SK-N-SH (cell line): ENCODE results near the gene BCHE. TPM values are rescaled to one million over a fixed set of nuclear protein-coding genes. Genes with fewer than 3 reads are reported as not detected.

ENCODE experiments used
- CTCF ChIA-PET: fragments of 300-600, 350-600 bp; formaldehyde crosslinking; extraction: SDS; loops from one replicate; lab custom pipeline; 2021; lab: Yijun Ruan, JAX
- POLR2A ChIA-PET: fragments of 350-600 bp; sonication (Branson Sonifier 250); formaldehyde crosslinking; extraction: SDS; loops from one replicate; lab custom pipeline; 2020; ENCODE audit warnings: antibody characterized with exemption, inconsistent platforms; lab: Yijun Ruan, JAX
- DNase-seq: peaks from one replicate; pipeline ENCODE4 v3.0.0; 2012
- H2AFZ ChIP-seq: fragments of 200-600 bp; sonication (generic); 2 replicates; pipeline ENCODE4 v1.8.1; 2016; ENCODE audit warnings: antibody characterized with exemption, mild to moderate bottlenecking, low read depth
- H3F3A ChIP-seq: fragments of 200-600 bp; sonication (generic); replicated peaks from 2 replicates; pipeline ENCODE3; 2016; ENCODE audit warnings: antibody characterized with exemption, mild to moderate bottlenecking; ENCODE audit not compliant: insufficient read depth
- H3K27ac ChIP-seq, 2 experiments: fragments of 200-500 bp in 1 of 2; fragments of 200-600 bp in 1 of 2; sonication (Bioruptor generic) in 1 of 2; sonication (generic), shearing (Covaris generic) in 1 of 2; 2 replicates each; pipeline versions ENCODE4 v1.5.1 to v1.6.1; 2014 to 2016; ENCODE audit warnings: low read depth in 2 of 2, inconsistent platforms in 1 of 2, low read length in 1 of 2, mild to moderate bottlenecking in 1 of 2, mixed read lengths in 1 of 2
- H3K27me3 ChIP-seq: fragments of 200-600 bp; sonication (generic), shearing (Covaris generic); 2 replicates; pipeline ENCODE4 v1.6.1; 2016; ENCODE audit warnings: mixed run types; ENCODE audit not compliant: insufficient read depth
- H3K36me3 ChIP-seq, 2 experiments: fragments of 200-500 bp in 1 of 2; fragments of 200-600 bp in 1 of 2; sonication (Bioruptor generic) in 1 of 2; sonication (generic) in 1 of 2; replicated peaks in 1 of 2; 2 replicates each; pipeline versions ENCODE3 to v1.5.1; 2014 to 2016; ENCODE audit warnings: low read length in 1 of 2, mild to moderate bottlenecking in 1 of 2; ENCODE audit not compliant: insufficient read depth in 2 of 2, control insufficient read depth in 1 of 2
- H3K4me1 ChIP-seq, 2 experiments: fragments of 200-500 bp in 1 of 2; fragments of 200-600 bp in 1 of 2; sonication (Bioruptor generic) in 1 of 2; sonication (generic), shearing (Covaris generic) in 1 of 2; 2 replicates each; pipeline versions ENCODE4 v1.5.1 to v1.6.1; 2014 to 2016; ENCODE audit warnings: low read depth in 1 of 2, low read length in 1 of 2, mixed run types in 1 of 2; ENCODE audit not compliant: insufficient read depth in 2 of 2, control insufficient read depth in 1 of 2
- H3K4me2 ChIP-seq: fragments of 200-600 bp; sonication (generic), shearing (Covaris generic); 2 replicates; pipeline ENCODE4 v1.6.1; 2017; ENCODE audit warnings: mixed run types
- H3K4me3 ChIP-seq, 2 experiments: fragments of 200-500 bp in 1 of 2; fragments of 200-600 bp in 1 of 2; sonication (Bioruptor generic) in 1 of 2; sonication (generic), shearing (Covaris generic) in 1 of 2; 2 replicates each; pipeline versions ENCODE4 v1.5.1 to v1.8.1; 2014 to 2016; ENCODE audit warnings: low read depth in 2 of 2, inconsistent platforms in 1 of 2, low read length in 1 of 2, mild to moderate bottlenecking in 1 of 2, mixed read lengths in 1 of 2, moderate library complexity in 1 of 2
- H3K79me2 ChIP-seq: fragments of 200-600 bp; sonication (generic); 2 replicates; pipeline ENCODE4 v1.8.1; 2017; ENCODE audit warnings: mild to moderate bottlenecking; ENCODE audit not compliant: insufficient read depth
- H3K9ac ChIP-seq: fragments of 200-600 bp; sonication (generic); 2 replicates; pipeline ENCODE4 v1.6.1; 2017; ENCODE audit warnings: mixed run types
- H3K9me2 ChIP-seq: fragments of 200-600 bp; sonication (generic); 2 replicates; pipeline ENCODE4 v1.6.1; 2017; ENCODE audit warnings: mixed run types
- H3K9me3 ChIP-seq: fragments of 200-600 bp; sonication (generic); 2 replicates; pipeline ENCODE4 v1.6.1; 2017; ENCODE audit warnings: mixed run types, mild to moderate bottlenecking, moderate library complexity
- H4K20me1 ChIP-seq: fragments of 200-600 bp; sonication (generic); 2 replicates; pipeline ENCODE4 v1.6.1; 2017; ENCODE audit warnings: mild to moderate bottlenecking, mixed run types; ENCODE audit not compliant: insufficient read depth
- CHD2 ChIP-seq: fragments of 150-350 bp; IDR thresholded peaks from 2 replicates; pipeline ENCODE4 v1.6.1; 2018; ENCODE audit warnings: low read length; ENCODE audit not compliant: partially characterized antibody
- ELF1 ChIP-seq: IDR thresholded peaks from 2 replicates; pipeline ENCODE4 v1.4.0; 2012
- EZH2phosphoT487 ChIP-seq: fragments of 200-600 bp; sonication (generic); IDR thresholded peaks from 2 replicates; pipeline ENCODE4 v1.6.1; 2017; ENCODE audit warnings: low read depth, mixed run types, mild to moderate bottlenecking, antibody characterized with exemption, moderate library complexity, borderline replicate concordance
- FOXJ3 ChIP-seq: sonication (generic); formaldehyde crosslinking; IDR thresholded peaks from 2 replicates; pipeline ENCODE4 v1.5.1; 2020; ENCODE audit warnings: mild to moderate bottlenecking, missing genetic modification reagents
- GABPA ChIP-seq: IDR thresholded peaks from 2 replicates; pipeline ENCODE4 v1.4.0; 2012; ENCODE audit warnings: low read depth, mild to moderate bottlenecking
- NFIC ChIP-seq: IDR thresholded peaks from 2 replicates; pipeline ENCODE4 v1.4.0; 2012; ENCODE audit warnings: borderline replicate concordance
- RCOR1 ChIP-seq: fragments of 150-350 bp; IDR thresholded peaks from 2 replicates; pipeline ENCODE4 v1.6.1; 2017; ENCODE audit warnings: antibody characterized with exemption, low read length
- RFX5 ChIP-seq: IDR thresholded peaks from 2 replicates; pipeline ENCODE4 v1.6.1; 2012; ENCODE audit warnings: mild to moderate bottlenecking, improper control_type of control experiment, low read length
- RXRA ChIP-seq: IDR thresholded peaks from 2 replicates; pipeline ENCODE4 v1.4.0; 2012; ENCODE audit warnings: low read depth, mild to moderate bottlenecking, borderline replicate concordance
- SIN3A ChIP-seq: IDR thresholded peaks from 2 replicates; pipeline ENCODE4 v1.6.1; 2012; ENCODE audit warnings: low read depth, mild to moderate bottlenecking, low read length, moderate library complexity, borderline replicate concordance
- SMC3 ChIP-seq: IDR thresholded peaks from 2 replicates; pipeline ENCODE4 v1.6.1; 2012; ENCODE audit warnings: low read depth, low read length, improper control_type of control experiment
- WGBS: methylation state at CpG from one replicate; pipeline ENCODE4 v1.1.6; 2017; ENCODE audit warnings: low lambda C conversion rate; 5-methylcytosine and 5-hydroxymethylcytosine counted together
- polyA plus RNA-seq, 3 experiments: library from polyadenylated mRNA; depleted of rRNA; stranded (reverse); fragments of >200 nt; gene quantifications; 2 replicates each; pipeline ENCODE4 v1.2.3, GENCODE V29; 2012
- TF ChIP-seq, protein P1 (sequence below): fragments of 150-350 bp; IDR thresholded peaks from 2 replicates; pipeline ENCODE4 v1.6.1; 2017; ENCODE audit warnings: antibody characterized with exemption, low read length, low read depth, borderline replicate concordance
- TF ChIP-seq, protein P2 (sequence below): IDR thresholded peaks from 2 replicates; pipeline ENCODE4 v1.4.0; 2012; ENCODE audit warnings: low read depth, borderline replicate concordance
- TF ChIP-seq, protein P3 (sequence below): IDR thresholded peaks from 2 replicates; pipeline ENCODE4 v1.6.1; 2012; ENCODE audit warnings: mild to moderate bottlenecking, low read depth, low read length, moderate library complexity
- TF ChIP-seq, protein P4 (sequence below): fragments of 200-600 bp; sonication (generic); IDR thresholded peaks from 2 replicates; pipeline ENCODE4 v1.6.1; 2017; ENCODE audit warnings: antibody characterized with exemption, mild to moderate bottlenecking, moderate library complexity
- TF ChIP-seq, protein P5 (sequence below): IDR thresholded peaks from 2 replicates; pipeline ENCODE4 v1.4.0; 2012; ENCODE audit warnings: low read depth

BCHE gene
- polyA plus RNA-seq, 1 of the 3 experiments (the other 2 are of a cell fraction) = not detected

DNA sequence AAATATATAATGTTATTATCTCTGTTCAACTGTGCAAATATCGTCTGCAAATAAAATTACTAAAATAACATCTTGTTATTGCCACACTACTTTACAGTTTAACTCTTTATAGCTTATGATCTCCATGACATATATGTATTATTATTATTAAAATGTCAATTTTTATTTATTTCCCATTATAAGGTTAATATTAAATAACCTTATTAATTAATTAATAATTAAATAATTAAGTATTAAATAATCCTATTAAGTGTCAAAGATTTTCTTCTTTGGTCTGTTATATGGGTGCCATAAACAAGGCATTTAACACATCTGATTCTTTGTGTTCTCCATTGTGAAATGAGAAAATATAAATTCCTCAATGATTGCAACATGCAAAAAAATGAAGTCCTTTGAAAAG is 10.0 kb downstream of the BCHE start:
- Histone ChIP-seq H3F3A (no peaks in the 10 kb centered on the region), H3K9ac (no peak overlapping the region), H3K27ac (no peak overlapping the region), H2AFZ (no peak overlapping the region), H3K4me1 (no peaks in the 10 kb centered on the region), H3K27me3 (no peaks in the 10 kb centered on the region), H3K9me2 (no peaks in the 10 kb centered on the region), H3K4me2 (no peak overlapping the region), H3K9me3 (no peaks in the 10 kb centered on the region), H3K79me2 (no peaks in the 10 kb centered on the region), H3K4me3 (no peak overlapping the region), H4K20me1 (no peaks in the 10 kb centered on the region), H3K36me3 (no peaks in the 10 kb centered on the region)
- ChIA-PET POLR2A (no interaction called here), CTCF (no interaction called here)
- WGBS = 15% methylated on average over 1 of the region's 1 CpG
- TF ChIP-seq SIN3A = no peak
- TF ChIP-seq, protein P1, sequence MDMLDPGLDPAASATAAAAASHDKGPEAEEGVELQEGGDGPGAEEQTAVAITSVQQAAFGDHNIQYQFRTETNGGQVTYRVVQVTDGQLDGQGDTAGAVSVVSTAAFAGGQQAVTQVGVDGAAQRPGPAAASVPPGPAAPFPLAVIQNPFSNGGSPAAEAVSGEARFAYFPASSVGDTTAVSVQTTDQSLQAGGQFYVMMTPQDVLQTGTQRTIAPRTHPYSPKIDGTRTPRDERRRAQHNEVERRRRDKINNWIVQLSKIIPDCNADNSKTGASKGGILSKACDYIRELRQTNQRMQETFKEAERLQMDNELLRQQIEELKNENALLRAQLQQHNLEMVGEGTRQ = no peak
- TF ChIP-seq, protein P2, sequence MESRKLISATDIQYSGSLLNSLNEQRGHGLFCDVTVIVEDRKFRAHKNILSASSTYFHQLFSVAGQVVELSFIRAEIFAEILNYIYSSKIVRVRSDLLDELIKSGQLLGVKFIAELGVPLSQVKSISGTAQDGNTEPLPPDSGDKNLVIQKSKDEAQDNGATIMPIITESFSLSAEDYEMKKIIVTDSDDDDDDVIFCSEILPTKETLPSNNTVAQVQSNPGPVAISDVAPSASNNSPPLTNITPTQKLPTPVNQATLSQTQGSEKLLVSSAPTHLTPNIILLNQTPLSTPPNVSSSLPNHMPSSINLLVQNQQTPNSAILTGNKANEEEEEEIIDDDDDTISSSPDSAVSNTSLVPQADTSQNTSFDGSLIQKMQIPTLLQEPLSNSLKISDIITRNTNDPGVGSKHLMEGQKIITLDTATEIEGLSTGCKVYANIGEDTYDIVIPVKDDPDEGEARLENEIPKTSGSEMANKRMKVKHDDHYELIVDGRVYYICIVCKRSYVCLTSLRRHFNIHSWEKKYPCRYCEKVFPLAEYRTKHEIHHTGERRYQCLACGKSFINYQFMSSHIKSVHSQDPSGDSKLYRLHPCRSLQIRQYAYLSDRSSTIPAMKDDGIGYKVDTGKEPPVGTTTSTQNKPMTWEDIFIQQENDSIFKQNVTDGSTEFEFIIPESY = no peak
- DNase-seq = no peak

DNA sequence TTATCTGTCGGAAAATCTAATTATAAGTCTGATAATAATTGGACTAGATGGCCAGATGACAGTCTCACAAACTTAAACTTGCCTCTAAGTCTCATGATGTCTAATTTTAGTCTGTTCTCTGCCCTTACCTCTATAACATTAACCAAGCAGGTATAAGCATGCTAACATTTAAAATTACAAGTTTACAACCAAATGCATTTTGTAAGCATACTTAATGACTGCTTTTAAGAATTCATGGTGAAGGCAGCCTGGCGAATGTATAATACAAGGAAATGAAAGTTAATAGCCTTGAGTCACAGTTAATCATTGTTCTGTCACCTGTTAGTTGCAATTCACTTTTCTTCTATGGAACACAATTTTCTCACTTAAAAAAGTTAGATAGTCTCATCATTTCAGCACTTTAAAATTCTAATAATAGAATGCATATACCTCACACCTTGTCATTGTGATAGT is 16.5 kb downstream of the BCHE start:
- CTCF ChIA-PET = no interaction called here
- Histone ChIP-seq H2AFZ (no peak overlapping the region), H3K27me3 (no peaks in the 10 kb centered on the region), H3K4me2 (no peak overlapping the region), H3K36me3 (no peaks in the 10 kb centered on the region), H3K27ac (no peak overlapping the region), H4K20me1 (no peaks in the 10 kb centered on the region), H3K9me3 (no peaks in the 10 kb centered on the region; the same call in 1 of the 2 replicates), H3K4me1 (no peaks in the 10 kb centered on the region), H3K79me2 (no peaks in the 10 kb centered on the region), H3K9ac (no peak overlapping the region), H3K9me2 (no peaks in the 10 kb centered on the region), H3K4me3 (no peak overlapping the region), H3F3A (no peaks in the 10 kb centered on the region)
- DNase-seq = no peak
- no peak for TF ChIP-seq NFIC
- TF ChIP-seq CHD2 = no peak
- no peak for TF ChIP-seq SMC3
- TF ChIP-seq, protein P3, sequence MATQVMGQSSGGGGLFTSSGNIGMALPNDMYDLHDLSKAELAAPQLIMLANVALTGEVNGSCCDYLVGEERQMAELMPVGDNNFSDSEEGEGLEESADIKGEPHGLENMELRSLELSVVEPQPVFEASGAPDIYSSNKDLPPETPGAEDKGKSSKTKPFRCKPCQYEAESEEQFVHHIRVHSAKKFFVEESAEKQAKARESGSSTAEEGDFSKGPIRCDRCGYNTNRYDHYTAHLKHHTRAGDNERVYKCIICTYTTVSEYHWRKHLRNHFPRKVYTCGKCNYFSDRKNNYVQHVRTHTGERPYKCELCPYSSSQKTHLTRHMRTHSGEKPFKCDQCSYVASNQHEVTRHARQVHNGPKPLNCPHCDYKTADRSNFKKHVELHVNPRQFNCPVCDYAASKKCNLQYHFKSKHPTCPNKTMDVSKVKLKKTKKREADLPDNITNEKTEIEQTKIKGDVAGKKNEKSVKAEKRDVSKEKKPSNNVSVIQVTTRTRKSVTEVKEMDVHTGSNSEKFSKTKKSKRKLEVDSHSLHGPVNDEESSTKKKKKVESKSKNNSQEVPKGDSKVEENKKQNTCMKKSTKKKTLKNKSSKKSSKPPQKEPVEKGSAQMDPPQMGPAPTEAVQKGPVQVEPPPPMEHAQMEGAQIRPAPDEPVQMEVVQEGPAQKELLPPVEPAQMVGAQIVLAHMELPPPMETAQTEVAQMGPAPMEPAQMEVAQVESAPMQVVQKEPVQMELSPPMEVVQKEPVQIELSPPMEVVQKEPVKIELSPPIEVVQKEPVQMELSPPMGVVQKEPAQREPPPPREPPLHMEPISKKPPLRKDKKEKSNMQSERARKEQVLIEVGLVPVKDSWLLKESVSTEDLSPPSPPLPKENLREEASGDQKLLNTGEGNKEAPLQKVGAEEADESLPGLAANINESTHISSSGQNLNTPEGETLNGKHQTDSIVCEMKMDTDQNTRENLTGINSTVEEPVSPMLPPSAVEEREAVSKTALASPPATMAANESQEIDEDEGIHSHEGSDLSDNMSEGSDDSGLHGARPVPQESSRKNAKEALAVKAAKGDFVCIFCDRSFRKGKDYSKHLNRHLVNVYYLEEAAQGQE = no peak
- no peak for TF ChIP-seq RCOR1
- TF ChIP-seq, protein P4, sequence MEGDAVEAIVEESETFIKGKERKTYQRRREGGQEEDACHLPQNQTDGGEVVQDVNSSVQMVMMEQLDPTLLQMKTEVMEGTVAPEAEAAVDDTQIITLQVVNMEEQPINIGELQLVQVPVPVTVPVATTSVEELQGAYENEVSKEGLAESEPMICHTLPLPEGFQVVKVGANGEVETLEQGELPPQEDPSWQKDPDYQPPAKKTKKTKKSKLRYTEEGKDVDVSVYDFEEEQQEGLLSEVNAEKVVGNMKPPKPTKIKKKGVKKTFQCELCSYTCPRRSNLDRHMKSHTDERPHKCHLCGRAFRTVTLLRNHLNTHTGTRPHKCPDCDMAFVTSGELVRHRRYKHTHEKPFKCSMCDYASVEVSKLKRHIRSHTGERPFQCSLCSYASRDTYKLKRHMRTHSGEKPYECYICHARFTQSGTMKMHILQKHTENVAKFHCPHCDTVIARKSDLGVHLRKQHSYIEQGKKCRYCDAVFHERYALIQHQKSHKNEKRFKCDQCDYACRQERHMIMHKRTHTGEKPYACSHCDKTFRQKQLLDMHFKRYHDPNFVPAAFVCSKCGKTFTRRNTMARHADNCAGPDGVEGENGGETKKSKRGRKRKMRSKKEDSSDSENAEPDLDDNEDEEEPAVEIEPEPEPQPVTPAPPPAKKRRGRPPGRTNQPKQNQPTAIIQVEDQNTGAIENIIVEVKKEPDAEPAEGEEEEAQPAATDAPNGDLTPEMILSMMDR = no peak
- no peak for TF ChIP-seq FOXJ3 (CRISPR knock-in tag)
- TF ChIP-seq RXRA = no peak
- TF ChIP-seq GABPA = no peak
- TF ChIP-seq SIN3A = no peak
- TF ChIP-seq RFX5 = no peak
- no peak for TF ChIP-seq ELF1
- TF ChIP-seq, protein P5, sequence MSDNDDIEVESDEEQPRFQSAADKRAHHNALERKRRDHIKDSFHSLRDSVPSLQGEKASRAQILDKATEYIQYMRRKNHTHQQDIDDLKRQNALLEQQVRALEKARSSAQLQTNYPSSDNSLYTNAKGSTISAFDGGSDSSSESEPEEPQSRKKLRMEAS = no peak
- TF ChIP-seq EZH2phosphoT487 = no peak
- POLR2A ChIA-PET = no interaction called here
- 5% methylated on average over 2 of the region's 2 CpGs for WGBS
